MG63 (cell line): ENCODE measurements around the gene FEN1. TPM values are rescaled to one million over a fixed set of nuclear protein-coding genes. Genes with fewer than 3 reads are reported as not detected.

Source experiments
- DNase-seq: peaks from one replicate; pipeline ENCODE4 v3.0.0-alpha.2; 2020
- H3K27me3 ChIP-seq: fragments of 250-450 bp; sonication (Bioruptor Pico); 2 replicates; pipeline ENCODE4 v1.5.1; 2020; ENCODE audit warnings: mild to moderate bottlenecking, moderate library complexity
- H3K36me3 ChIP-seq: fragments of 250-450 bp; sonication (Bioruptor Pico); 2 replicates; pipeline ENCODE4 v1.5.1; 2020; ENCODE audit warnings: mild to moderate bottlenecking, moderate library complexity
- H3K4me3 ChIP-seq: fragments of 250-450 bp; sonication (Bioruptor Pico); 2 replicates; pipeline ENCODE4 v1.5.1; 2020; ENCODE audit warnings: mild to moderate bottlenecking, moderate library complexity
- H3K9me3 ChIP-seq: fragments of 250-450 bp; sonication (Bioruptor Pico); 2 replicates; pipeline ENCODE4 v1.5.1; 2020; ENCODE audit warnings: mild to moderate bottlenecking, moderate library complexity
- total RNA-seq: library from RNA; depleted of rRNA; stranded (reverse); fragments of >200 nt; shearing (Covaris generic); gene quantifications from 2 replicates; pipeline ENCODE4 v1.2.3, GENCODE V29; 2014; ENCODE audit warnings: low replicate concordance

The FEN1 gene
- total RNA-seq, 1 experiment from 2014 or later = 85.7 TPM

DNA sequence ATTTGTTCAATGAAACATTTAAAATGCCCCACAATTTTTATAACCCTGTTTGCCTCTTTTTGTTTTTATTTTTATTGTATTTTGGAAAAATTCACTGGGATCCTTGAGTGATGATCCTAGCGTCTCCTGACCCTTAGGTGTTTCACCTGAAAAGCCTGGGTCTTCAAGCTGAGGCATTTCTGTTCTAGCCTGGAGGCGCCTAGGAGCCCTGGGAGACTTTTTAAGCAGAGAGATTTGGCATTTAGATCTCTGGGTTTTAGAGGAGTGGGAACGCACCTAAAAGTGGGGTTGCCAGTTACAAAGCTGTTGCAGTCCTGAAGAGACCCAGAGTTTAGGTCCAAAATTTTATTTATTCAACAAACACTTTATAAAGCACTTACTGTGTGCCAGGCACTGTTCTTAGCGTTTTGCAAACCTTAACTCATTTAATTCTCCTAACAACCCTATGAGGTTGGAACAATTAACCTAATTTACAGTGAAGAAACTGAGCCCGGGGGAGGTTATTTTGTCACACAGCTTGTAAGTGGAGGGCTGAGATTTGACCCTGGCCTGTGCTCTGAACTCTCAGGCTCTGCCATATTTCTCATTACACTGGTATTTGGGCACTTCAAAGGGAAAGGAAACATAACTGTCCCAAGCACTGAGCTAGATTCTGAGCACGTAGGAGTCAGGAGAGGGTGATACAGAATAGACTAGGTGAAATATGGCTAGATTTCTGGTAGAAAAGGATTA is 24.9 kb downstream of the FEN1 start:
- no peak for DNase-seq
- H3K4me3 ChIP-seq = peak overlapping the region; percentile 54
- H3K27me3 ChIP-seq = no peaks in the 10 kb centered on the region
- no peaks in the 10 kb centered on the region for H3K9me3 ChIP-seq
- peaks cover 3% of the 10 kb centered on the region; the same call in 1 of the 2 replicates for H3K36me3 ChIP-seq

DNA sequence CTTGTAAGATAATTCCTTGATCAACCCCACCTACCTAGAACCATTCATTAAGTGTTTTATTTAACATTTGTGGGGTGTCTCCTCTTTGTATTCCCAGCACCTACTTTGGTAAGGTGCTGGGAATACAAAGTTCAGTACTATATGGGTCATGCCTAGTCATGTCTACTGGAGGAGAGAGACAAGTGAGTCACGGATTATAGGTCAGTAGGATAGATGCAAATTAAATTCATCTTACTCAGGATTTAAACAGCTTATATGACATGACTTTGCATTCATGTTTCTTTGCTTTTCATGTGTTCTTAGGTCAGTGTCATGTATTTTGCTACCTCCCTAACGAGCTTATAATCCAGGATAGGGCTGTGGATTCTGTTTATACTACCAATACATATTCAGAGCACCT is 27.5 kb downstream of the FEN1 start:
- no peak for DNase-seq
- Histone ChIP-seq H3K4me3 (no peak overlapping the region), H3K27me3 (no peaks in the 10 kb centered on the region), H3K9me3 (no peaks in the 10 kb centered on the region), H3K36me3 (no peaks in the 10 kb centered on the region)

DNA sequence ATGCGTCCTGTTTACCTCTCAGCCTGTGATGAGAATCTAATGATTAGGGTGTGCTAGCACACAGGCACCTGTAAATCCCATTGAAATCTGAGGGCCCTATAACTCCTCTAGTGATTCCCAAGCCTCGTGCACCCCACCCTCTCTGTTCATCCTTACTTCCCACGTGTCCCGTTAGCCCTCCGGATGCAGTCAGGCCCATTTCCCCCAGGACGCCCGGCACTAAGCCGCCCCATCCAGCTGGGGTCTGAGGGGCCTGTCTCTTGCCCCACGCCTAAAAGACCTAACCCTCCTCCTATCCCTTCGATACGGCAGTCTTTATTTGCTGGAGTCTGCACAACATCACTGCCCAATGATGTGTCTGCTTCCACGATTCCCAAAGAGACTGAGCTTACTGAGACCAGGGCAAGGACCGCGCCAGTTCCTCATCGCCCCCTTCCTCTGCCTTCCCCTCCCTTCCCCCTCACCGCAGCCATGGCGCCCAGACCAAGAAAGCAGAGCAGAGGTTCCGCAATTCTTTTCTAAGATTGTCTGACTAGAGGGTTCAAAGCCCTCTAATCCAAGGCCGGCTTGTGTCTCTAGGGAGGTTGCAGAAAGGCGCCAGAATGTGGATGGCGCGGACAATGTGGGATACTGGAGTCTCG is 34.3 kb downstream of the FEN1 start:
- Histone ChIP-seq H3K36me3 (no peaks in the 10 kb centered on the region), H3K27me3 (peaks cover 14% of the 10 kb centered on the region; the same call in 1 of the 2 replicates), H3K4me3 (peak overlapping the region; percentile 37), H3K9me3 (no peaks in the 10 kb centered on the region)
- DNase-seq = no peak

DNA sequence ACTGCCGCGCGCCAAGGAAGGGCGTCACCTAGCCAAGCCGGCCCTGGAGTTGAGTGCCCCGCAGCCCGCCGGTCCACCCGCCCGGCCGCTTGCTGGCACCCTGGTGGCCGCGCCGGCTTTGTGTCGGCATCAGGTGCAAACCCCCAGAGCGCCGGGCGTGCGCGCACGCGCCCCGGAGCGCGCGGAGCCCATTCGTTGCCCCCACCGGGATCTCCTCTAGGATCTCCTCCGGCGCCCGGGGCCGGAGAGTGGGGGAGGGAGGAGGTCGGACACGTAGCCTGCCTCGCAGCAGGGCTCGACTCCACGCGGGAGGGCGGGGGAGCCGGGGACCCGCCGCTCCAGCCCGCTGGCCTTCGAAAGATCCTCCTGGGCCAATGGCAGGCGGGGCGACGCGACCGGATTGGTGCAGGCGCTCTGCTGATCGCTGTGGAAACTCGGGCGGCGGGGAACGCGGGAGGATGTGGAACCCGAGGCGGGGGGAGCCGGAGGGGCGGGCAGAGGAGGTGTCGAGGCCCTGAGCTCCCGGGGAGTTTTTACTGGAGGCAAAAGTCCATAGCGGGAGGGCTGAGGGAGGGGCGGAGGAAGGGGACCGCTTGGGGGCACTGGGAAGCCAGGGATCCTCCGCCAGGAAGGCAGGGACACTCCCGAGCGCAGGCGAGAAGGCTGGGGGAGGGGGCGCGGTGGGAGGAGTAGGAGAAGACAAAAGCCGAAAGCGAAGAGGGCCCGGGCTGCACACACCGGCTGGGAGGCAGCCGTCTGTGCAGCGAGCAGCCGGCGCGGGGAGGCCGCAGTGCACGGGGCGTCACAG is 35.1 kb downstream of the FEN1 start, which contains the start of gene FADS2:
Gene FADS2, plus strand, starts transcription at position 730 of the 808 bp plus-strand sequence. CDS start 91 bp downstream, outside the sequence.
- H3K9me3 ChIP-seq = no peaks in the 10 kb centered on the region
- H3K36me3 ChIP-seq = no peaks in the 10 kb centered on the region
- peak; percentile 76 for DNase-seq
- H3K27me3 ChIP-seq = peaks cover 14% of the 10 kb centered on the region; the same call in 1 of the 2 replicates
- H3K4me3 ChIP-seq = peak within 1 kb of the TSS; percentile 37

DNA sequence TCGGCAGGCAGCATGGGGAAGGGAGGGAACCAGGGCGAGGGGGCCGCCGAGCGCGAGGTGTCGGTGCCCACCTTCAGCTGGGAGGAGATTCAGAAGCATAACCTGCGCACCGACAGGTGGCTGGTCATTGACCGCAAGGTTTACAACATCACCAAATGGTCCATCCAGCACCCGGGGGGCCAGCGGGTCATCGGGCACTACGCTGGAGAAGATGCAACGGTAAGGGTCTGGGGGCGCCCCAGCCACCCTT is 35.6 kb downstream of the FEN1 start:
- no peak for DNase-seq

DNA sequence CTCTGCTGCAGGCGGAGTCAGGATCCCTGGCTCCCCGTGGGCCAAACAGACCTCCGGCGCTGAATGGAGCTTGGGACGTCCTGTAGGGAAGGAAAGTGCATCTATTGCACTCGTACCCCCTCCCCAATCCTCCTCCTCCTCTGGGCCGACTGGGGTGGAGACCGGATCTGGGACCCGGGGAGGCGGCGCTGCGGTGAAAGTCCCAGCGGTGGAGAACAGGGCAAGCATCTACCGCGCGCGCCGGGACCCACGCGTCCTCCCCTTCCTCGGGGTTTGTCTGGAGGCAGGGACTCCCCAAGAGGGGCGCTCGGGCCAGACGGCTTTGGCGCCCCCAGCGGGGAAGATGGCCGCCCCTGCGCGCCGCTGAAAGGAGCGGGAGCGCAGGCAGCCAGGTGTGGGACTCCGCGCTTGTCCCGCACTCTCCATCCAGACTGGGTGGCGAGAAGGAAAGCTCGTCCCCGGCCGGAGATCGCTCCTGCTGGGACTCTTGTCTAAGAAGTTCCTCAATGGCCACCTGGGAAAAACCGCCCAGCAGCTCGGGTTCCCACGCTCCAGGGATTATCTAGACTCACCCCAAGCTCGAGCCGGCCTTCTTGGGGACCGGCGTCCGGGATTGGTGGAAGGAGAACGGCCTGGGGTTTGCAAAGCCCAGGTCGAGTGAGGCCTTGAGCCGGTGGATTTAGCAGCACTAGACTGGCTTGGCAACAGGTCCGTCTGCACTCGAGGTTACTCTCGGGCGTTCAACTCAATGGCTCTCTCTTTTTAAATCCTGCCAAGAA is 36.1 kb downstream of the FEN1 start:
- peak overlapping the region; percentile 37 for H3K4me3 ChIP-seq
- H3K9me3 ChIP-seq = no peaks in the 10 kb centered on the region
- H3K36me3 ChIP-seq = no peaks in the 10 kb centered on the region
- H3K27me3 ChIP-seq = peaks cover 14% of the 10 kb centered on the region; the same call in 1 of the 2 replicates
- peak; percentile 9 for DNase-seq

More for the DNA sequence above, 35.6 kb downstream of the FEN1 start:
- H3K4me3 ChIP-seq = peak overlapping the region; percentile 37
- H3K27me3 ChIP-seq = peaks cover 14% of the 10 kb centered on the region; the same call in 1 of the 2 replicates
- no peaks in the 10 kb centered on the region for H3K9me3 ChIP-seq
- no peaks in the 10 kb centered on the region for H3K36me3 ChIP-seq

DNA sequence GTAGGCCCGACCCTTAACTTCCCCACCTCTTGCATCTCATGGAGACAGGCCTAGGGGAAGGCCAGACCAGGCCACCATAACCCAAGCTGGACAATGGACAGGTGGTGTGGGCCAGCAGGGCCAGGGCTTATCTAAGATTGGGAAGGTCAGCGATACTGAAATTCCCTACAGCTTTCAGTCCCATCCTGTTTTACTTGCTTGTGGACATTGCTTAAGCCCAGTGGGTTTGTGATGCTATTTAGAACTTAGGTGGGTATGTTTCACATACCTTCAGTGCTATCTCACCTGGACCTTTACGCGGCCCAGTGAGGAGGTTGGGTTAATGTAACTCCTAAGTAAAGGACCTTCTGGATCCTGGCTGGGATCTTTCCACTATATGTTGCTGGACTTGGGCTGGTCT is 37.1 kb downstream of the FEN1 start:
- Histone ChIP-seq H3K4me3 (no peak overlapping the region), H3K9me3 (no peaks in the 10 kb centered on the region), H3K27me3 (peaks cover 14% of the 10 kb centered on the region; the same call in 1 of the 2 replicates), H3K36me3 (no peaks in the 10 kb centered on the region)
- no peak for DNase-seq

DNA sequence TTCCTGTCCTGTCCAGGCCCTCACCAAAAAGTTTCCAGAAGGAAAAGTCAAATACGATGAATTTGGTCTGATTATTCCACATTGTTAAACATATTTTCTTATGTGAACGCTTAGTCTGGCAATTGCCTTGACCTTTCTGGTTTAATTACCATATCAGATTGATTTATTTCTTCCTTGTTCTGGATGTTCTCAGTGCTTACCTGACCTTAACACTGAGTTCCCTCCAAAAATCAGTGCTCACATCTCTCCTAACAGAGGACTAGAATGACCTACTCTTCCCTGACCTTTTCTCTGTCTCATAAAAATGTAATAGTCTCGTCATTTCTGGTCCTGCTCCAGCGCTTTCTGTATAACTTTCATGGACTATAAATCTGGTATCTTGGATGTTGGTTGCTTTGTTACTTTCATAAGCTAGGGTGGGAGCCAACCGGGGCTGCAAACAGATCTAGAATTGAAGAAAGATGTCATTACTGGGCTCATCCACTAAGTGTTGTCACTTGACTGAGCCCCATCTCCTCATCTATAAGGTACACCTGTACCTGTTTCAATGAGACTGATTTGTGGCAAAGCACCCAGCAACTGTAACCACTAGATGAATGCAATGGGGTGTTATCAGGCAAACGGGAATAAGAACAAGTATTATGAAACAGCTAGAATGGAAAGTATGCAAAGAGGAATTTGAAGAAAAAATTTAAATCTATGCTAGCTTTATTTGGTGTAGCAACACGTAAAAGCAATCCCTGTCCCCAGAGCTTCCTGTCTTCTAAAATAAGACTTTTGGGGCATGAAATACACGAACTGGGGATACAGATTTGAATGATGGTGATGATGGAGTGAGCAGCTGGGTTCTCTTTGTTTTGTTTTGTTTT is 37.8 kb downstream of the FEN1 start:
- Histone ChIP-seq H3K27me3 (peaks cover 14% of the 10 kb centered on the region; the same call in 1 of the 2 replicates), H3K9me3 (no peaks in the 10 kb centered on the region), H3K4me3 (no peak overlapping the region), H3K36me3 (no peaks in the 10 kb centered on the region)
- no peak for DNase-seq

DNA sequence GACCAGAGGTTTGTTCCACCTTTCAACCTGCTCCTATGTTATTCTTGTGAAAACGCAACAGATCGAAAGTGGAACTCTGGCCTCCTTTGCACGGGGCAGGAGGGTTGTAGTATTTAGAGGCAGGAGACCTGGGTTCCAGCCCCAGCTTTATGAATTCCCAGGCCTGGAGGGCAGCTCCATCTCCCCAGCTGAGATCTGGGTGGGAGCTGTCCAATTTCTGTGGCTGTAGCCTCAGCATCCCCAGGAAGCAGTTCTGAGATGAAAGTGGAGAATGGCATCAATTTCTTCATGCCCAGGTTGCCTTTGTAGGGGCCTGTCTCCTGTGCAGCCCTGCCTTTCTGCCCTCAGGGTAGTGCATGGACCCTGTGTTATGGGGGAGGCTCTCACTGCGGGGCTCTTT is 39.5 kb downstream of the FEN1 start:
- H3K27me3 ChIP-seq = peaks cover 14% of the 10 kb centered on the region; the same call in 1 of the 2 replicates
- H3K4me3 ChIP-seq = no peak overlapping the region
- DNase-seq = no peak
- H3K36me3 ChIP-seq = no peaks in the 10 kb centered on the region
- no peaks in the 10 kb centered on the region for H3K9me3 ChIP-seq

DNA sequence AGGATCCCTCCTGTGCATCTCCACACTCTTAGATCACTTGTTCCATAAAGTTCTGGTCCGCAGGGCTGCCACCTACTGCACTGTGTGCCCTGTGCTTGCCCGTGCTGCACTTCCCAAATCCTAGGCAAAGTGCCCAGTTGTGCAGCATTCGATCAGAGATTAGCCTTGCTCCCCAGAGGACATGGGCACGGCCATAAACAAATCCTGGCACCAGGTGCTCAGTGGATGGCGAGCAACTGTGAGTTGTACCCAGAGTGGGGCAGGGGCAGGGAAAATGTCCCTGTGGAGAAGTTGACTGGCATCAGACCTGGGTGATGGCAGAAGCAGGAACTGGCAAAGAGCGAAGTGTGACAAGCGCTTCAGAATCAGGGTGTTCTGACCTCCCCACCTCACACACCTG is 40.0 kb downstream of the FEN1 start:
- peaks cover 11% of the 10 kb centered on the region; the same call in 1 of the 2 replicates for H3K27me3 ChIP-seq
- DNase-seq = no peak
- no peaks in the 10 kb centered on the region for H3K36me3 ChIP-seq
- no peak overlapping the region for H3K4me3 ChIP-seq
- no peaks in the 10 kb centered on the region for H3K9me3 ChIP-seq

DNA sequence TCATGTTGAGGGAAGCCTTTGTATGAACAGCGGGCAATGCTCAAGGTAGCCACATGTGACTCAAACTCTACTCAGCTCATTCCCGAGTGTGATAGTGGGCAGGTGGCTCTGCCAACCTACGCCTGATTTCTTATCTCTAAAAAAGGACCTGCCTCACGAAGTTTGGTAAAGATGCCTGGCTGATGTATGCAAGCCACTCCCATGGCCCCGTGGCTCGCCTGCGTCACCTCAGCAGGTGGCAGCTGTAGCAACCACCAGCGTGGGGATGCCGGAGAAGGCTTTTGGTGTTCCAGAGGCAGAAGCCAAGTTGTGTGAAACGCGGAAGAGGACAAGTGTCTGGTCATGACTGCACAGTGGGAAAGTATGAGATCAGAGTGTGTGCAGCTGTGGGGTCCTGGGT is 40.8 kb downstream of the FEN1 start:
- H3K27me3 ChIP-seq = peaks cover 3% of the 10 kb centered on the region; the same call in 1 of the 2 replicates
- H3K9me3 ChIP-seq = no peaks in the 10 kb centered on the region
- no peak for DNase-seq
- H3K4me3 ChIP-seq = no peak overlapping the region
- H3K36me3 ChIP-seq = no peaks in the 10 kb centered on the region

DNA sequence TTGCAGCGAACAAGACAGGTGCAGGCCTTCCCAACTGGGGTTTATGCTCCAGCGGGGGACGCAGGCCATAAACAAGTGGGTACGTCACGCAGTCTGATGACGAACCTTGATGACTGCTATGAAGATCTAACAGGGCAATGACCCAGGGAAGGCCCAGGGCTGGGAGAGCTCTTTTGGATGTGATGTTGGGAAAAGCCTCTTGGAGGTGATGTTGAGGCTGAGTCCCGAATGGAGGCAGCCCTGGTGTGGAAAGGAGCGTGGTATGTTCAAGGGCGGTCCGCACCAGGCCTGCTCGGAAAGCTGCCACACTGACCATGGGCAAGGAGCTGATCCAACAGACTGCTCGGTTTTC is 41.2 kb downstream of the FEN1 start:
- Histone ChIP-seq H3K27me3 (no peaks in the 10 kb centered on the region), H3K4me3 (no peak overlapping the region), H3K9me3 (no peaks in the 10 kb centered on the region), H3K36me3 (no peaks in the 10 kb centered on the region)
- DNase-seq = no peak

DNA sequence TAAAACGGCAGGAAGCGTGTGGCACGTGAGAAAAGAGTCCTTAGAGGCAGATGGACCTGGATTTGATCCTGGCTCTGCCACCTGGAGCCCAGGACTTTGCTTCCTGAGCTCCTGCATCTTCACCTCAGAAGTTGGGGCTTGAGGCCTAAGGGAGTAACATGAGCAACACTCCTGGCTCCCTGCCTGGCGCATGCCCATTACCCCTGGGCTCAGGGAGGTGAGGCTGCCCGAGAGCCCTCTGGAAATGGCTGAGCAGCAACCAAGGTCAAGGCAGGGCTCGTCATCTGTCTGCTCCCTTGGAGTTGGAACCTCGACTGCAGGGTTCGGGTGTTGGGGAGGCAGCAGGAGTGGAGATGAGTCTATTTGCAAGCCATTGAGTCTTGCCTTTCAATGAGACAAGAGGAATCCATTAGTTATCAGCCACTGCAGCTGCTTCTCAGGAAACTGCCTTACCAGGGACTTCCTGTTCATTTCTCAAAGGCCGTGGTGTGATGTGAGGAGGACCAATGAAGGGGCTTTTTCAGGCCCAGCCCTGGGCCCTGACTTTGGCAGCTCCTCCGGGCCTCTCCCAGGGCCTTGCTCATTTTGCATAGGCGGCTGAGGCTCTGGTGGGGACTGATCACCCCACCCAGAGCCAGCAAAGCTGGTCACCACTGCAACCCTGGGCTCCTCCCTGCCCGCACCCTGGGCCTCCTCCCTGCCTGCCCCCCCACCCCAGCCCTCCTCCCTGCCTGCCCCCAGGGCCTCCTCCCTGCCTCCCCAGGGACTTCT is 41.8 kb downstream of the FEN1 start:
- Histone ChIP-seq H3K36me3 (no peaks in the 10 kb centered on the region), H3K4me3 (no peak overlapping the region), H3K9me3 (no peaks in the 10 kb centered on the region), H3K27me3 (no peaks in the 10 kb centered on the region)
- DNase-seq = peak; percentile 7

DNA sequence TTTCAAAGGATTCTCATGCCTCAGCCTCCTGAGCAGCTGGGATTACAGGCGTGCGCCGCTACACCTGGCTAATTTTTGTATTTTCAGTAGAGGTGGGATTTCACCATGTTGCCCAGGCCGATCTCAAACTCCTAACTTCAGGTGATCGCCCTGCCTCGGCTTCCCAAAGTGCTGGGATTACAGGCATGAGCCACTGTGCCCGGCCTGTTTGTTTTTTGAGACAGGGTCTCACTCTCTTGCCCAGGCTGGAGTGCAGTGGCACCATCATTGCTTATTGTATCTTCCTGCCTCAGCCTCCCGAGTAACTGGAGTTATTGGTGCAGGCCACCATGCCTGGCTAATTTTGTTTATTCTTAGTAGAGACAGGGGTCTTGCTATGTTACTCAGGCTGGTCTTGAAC is 43.5 kb downstream of the FEN1 start:
- Histone ChIP-seq H3K9me3 (no peaks in the 10 kb centered on the region), H3K36me3 (no peaks in the 10 kb centered on the region), H3K4me3 (no peak overlapping the region), H3K27me3 (no peaks in the 10 kb centered on the region)
- DNase-seq = no peak

DNA sequence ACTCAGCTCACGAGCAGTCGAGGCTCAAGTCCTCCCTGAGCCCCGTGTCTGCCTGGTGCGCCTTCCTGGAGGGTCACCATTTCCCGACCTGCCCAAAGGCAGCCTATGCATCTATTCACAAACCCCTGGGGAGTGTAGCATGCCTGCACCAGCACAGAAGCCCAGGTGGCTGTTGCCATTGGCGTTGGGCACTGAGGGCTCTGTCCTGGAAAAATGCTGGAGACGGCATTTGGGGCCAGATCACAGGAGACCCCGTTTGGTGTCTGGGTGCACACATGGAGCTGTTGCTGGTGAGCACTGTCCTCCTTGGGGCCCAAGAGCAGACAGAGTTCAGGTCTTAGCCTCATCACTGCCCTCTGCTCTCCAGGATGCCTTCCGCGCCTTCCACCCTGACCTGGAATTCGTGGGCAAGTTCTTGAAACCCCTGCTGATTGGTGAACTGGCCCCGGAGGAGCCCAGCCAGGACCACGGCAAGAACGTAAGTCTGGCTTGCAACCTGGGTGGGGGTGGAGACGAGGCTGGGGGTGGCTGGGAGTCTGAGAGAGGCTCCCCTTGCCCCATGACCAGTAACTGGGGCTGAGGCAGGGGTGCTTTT is 44.8 kb downstream of the FEN1 start:
- DNase-seq = no peak
- no peaks in the 10 kb centered on the region for H3K27me3 ChIP-seq
- H3K4me3 ChIP-seq = no peak overlapping the region
- no peaks in the 10 kb centered on the region for H3K9me3 ChIP-seq
- no peaks in the 10 kb centered on the region for H3K36me3 ChIP-seq
